K562 (cell line): ENCODE results near the gene PNISR. TPM values are rescaled to one million over a fixed set of nuclear protein-coding genes. Genes with fewer than 3 reads are reported as not detected.

Experiments used
- CBFA2T2 ChIP-seq: fragments of 450-650 bp; conservative IDR thresholded peaks from 2 replicates; pipeline ENCODE4 v1.6.1; 2017; ENCODE audit warnings: mild to moderate bottlenecking
- EWSR1 ChIP-seq: fragments of 450-650 bp; IDR thresholded peaks from 2 replicates; pipeline ENCODE4 v1.6.1; 2018; ENCODE audit warnings: borderline replicate concordance, mild to moderate bottlenecking, low read depth, moderate library complexity; ENCODE audit not compliant: partially characterized antibody
- GATAD2B ChIP-seq: fragments of 450-650 bp; IDR thresholded peaks from 2 replicates; pipeline ENCODE4 v1.6.1; 2017; ENCODE audit warnings: mild to moderate bottlenecking, borderline replicate concordance
- HDGF ChIP-seq: fragments of 450-650 bp; IDR thresholded peaks from 2 replicates; pipeline ENCODE4 v1.6.1; 2016
- MAZ ChIP-seq, 2 experiments: fragments of 450-650 bp in 1 of 2; sonication (generic) in 1 of 2; formaldehyde crosslinking; IDR thresholded peaks in 1 of 2; conservative IDR thresholded peaks in 1 of 2; 2 replicates each; pipeline versions ENCODE4 v1.4.0 to v1.5.0; 2020; ENCODE audit warnings: mild to moderate bottlenecking in 1 of 2, missing genetic modification reagents in 1 of 2
- TARDBP ChIP-seq: fragments of 450-650 bp; IDR thresholded peaks from 2 replicates; pipeline ENCODE4 v1.6.1; 2016
- ZBTB1 ChIP-seq: sonication (generic); formaldehyde crosslinking; IDR thresholded peaks from 2 replicates; pipeline ENCODE4 v1.8.1; 2023; ENCODE audit warnings: missing genetic modification reagents, low read depth, mild to moderate bottlenecking, borderline replicate concordance
- ZNF3 ChIP-seq: fragments of 250-450 bp; sonication (Bioruptor Pico); IDR thresholded peaks from 2 replicates; pipeline ENCODE4 v1.5.0; 2021; ENCODE audit warnings: mild to moderate bottlenecking, moderate library complexity
- ZNF830 ChIP-seq: fragments of 250-450 bp; sonication (Bioruptor Pico); IDR thresholded peaks from 2 replicates; pipeline ENCODE4 v1.5.0; 2021; ENCODE audit warnings: mild to moderate bottlenecking
- polyA plus RNA-seq, 8 experiments: library from polyadenylated mRNA; depleted of rRNA in 4 of 8; stranded (reverse) in 5 of 8; unstranded in 3 of 8; fragments of >200 nt; fragmentation: Nextera tagmentation in 2 of 8; fragmentation: Illumina TruSeq in 1 of 8; extraction: Ambion mirVana in 2 of 8; extraction: Trizol in 1 of 8; gene quantifications; 2 replicates each; pipeline versions ENCODE4 v1.2.1 to v1.2.3, GENCODE V29; 2011 to 2014; ENCODE audit warnings: inconsistent platforms in 1 of 8, missing spikeins in 1 of 8
- total RNA-seq, 7 experiments: library from RNA; depleted of rRNA in 6 of 7; stranded (reverse); fragments of >200 nt in 6 of 7; fragmentation: Illumina TruSeq in 2 of 7; extraction: Trizol in 2 of 7; gene quantifications; 2 replicates each; pipeline versions ENCODE4 v1.2.1 to v1.2.3, GENCODE V29; 2011 to 2021; ENCODE audit warnings: low replicate concordance in 1 of 7
- TF ChIP-seq, protein P1 (sequence below), 2 experiments: fragments of 450-650 bp; IDR thresholded peaks; 2 replicates each; pipeline ENCODE4 v1.6.1; 2016; ENCODE audit warnings: mild to moderate bottlenecking in 2 of 2, borderline replicate concordance in 1 of 2, low read depth in 1 of 2, moderate library complexity in 1 of 2
- TF ChIP-seq, protein P2 (sequence below): fragments of 450-650 bp; formaldehyde crosslinking; IDR thresholded peaks from 2 replicates; pipeline ENCODE4 v1.4.0; 2020; ENCODE audit warnings: mild to moderate bottlenecking
- TF ChIP-seq, protein P3 (sequence below): fragments of 450-650 bp; IDR thresholded peaks from 2 replicates; pipeline ENCODE4 v1.6.1; 2014; ENCODE audit warnings: low read depth, mild to moderate bottlenecking, moderate library complexity, borderline replicate concordance
- TF ChIP-seq, protein P4 (sequence below): fragments of 450-650 bp; IDR thresholded peaks from 2 replicates; pipeline ENCODE4 v1.6.1; 2017; ENCODE audit warnings: antibody characterized with exemption

The PNISR gene
- total and polyA plus RNA-seq, 9 of the 15 experiments (the other 6 are each of a cell fraction or from before 2014, with no cell fraction given), result 97.4 to 206 (median 131) TPM

DNA sequence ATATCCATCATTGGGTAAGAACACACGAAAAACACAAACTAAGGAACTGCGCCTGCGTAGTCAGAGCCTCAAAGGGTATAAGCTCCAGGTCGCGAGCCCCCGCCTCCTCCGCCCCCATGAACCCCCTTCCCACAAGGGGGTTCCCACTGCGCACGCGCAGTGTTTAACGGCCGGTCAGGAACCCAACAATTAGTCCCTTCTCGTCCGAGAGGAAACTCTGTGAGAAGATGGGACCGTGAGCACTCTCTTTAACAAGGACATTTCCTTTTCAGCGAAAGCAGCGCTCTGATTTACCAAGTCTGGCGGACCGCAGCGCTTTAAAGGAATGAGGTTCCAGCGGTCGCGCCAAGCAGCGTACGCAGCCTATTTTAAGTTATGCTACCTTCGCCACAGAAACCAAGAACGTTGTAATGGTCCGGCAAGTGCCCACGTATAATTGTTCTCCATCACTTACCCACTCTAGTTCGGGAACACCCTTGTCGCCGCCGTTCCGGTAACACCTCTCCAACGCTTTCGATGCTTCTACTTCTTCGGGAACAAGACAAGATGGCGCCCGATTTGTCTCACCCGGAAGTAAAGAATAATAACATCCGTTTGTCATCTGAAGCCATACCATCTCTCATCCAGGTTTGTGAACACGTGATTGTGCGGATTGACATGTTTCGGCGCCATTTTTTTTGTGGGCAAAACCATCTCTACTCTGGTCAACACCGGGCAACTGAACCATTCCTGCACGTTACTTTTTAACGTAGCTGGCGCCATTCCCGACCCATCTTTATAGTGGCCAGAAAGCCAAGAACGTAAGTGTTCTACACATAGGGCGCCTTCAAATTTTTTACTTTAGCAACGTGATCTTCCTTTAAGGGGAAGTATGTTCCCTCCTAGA is at the start of gene PNISR (continued):
- TF ChIP-seq, protein P1, sequence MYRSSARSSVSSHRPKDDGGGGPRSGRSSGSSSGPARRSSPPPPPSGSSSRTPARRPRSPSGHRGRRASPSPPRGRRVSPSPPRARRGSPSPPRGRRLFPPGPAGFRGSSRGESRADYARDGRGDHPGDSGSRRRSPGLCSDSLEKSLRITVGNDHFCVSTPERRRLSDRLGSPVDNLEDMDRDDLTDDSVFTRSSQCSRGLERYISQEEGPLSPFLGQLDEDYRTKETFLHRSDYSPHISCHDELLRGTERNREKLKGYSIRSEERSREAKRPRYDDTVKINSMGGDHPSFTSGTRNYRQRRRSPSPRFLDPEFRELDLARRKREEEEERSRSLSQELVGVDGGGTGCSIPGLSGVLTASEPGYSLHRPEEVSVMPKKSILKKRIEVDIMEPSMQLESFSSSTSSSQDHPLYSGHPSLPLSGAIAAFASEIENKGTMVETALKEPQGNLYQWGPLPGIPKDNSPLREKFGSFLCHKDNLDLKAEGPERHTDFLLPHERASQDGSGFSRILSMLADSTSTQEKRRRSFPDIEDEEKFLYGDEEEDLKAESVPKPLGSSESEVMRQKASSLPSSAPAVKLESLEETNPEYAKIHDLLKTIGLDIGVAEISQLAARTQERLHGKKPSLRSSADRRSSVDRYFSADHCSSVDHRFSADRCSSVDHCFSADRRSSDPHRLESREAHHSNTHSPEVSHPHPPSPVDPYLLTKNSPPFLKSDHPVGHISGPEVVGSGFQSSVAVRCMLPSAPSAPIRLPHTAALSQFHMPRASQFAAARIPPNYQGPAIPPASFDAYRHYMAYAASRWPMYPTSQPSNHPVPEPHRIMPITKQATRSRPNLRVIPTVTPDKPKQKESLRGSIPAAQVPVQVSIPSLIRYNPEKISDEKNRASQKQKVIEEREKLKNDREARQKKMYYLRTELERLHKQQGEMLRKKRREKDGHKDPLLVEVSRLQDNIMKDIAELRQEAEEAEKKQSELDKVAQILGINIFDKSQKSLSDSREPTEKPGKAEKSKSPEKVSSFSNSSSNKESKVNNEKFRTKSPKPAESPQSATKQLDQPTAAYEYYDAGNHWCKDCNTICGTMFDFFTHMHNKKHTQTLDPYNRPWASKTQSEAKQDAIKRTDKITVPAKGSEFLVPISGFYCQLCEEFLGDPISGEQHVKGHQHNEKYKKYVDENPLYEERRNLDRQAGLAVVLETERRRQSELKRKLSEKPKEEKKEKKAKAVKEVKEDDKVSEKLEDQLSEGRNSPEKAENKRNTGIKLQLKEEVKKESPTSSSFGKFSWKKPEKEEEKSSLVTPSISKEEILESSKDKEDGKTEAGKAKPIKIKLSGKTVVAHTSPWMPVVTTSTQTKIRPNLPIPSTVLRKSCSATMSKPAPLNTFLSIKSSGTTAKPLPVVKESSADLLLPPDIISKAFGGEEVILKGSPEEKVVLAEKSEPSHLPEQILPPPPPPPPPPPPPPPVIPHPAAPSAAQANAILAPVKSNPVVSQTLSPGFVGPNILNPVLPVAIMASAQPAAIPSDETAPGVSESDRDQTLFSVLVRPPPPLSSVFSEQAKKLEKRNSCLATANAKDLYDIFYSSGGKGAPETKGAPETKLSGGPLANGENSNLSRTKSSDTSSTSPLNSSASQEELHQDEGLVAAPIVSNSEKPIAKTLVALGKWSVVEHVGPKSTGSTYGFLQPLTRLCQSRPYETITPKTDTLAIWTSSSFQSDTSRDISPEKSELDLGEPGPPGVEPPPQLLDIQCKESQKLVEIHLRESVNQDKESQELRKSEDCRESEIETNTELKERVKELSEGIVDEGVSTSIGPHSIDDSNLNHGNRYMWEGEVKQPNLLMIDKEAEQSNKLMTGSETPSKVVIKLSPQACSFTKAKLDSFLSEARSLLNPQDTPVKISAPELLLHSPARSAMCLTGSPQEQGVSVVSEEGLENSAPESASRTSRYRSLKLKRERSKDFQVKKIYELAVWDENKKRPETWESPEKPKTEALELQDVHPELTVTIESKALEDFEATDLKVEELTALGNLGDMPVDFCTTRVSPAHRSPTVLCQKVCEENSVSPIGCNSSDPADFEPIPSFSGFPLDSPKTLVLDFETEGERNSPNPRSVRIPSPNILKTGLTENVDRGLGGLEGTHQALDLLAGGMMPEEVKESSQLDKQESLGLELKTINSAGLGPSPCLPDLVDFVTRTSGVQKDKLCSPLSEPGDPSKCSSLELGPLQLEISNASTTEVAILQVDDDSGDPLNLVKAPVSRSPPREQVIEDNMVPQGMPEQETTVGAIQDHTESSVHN (IDR thresholded peaks at IDR 0.05; ENCODE audit: borderline replicate concordance in 1 of 2, low read depth in 1 of 2), result no peak
- TF ChIP-seq ZNF3 (CRISPR knock-in tag) (no peak), ZNF830 (no peak), ZBTB1 (CRISPR knock-in tag) (no peak), TARDBP (no peak), GATAD2B (no peak), CBFA2T2 (peak; percentile 63), MAZ (CRISPR knock-in tag; conservative IDR thresholded peaks at IDR 0.05 in 1 of 2, IDR thresholded peaks at IDR 0.05 in 1 of 2) (peak; percentile 50 to 63; a peak in 3 of 4 replicates), HDGF (no peak), EWSR1 (no peak)
- TF ChIP-seq, protein P2, sequence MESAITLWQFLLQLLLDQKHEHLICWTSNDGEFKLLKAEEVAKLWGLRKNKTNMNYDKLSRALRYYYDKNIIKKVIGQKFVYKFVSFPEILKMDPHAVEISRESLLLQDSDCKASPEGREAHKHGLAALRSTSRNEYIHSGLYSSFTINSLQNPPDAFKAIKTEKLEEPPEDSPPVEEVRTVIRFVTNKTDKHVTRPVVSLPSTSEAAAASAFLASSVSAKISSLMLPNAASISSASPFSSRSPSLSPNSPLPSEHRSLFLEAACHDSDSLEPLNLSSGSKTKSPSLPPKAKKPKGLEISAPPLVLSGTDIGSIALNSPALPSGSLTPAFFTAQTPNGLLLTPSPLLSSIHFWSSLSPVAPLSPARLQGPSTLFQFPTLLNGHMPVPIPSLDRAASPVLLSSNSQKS (CRISPR knock-in tag), result no peak
- TF ChIP-seq, protein P3, sequence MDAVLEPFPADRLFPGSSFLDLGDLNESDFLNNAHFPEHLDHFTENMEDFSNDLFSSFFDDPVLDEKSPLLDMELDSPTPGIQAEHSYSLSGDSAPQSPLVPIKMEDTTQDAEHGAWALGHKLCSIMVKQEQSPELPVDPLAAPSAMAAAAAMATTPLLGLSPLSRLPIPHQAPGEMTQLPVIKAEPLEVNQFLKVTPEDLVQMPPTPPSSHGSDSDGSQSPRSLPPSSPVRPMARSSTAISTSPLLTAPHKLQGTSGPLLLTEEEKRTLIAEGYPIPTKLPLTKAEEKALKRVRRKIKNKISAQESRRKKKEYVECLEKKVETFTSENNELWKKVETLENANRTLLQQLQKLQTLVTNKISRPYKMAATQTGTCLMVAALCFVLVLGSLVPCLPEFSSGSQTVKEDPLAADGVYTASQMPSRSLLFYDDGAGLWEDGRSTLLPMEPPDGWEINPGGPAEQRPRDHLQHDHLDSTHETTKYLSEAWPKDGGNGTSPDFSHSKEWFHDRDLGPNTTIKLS, result peak; percentile 79; the same call in 1 of the 2 replicates
- TF ChIP-seq, protein P4, sequence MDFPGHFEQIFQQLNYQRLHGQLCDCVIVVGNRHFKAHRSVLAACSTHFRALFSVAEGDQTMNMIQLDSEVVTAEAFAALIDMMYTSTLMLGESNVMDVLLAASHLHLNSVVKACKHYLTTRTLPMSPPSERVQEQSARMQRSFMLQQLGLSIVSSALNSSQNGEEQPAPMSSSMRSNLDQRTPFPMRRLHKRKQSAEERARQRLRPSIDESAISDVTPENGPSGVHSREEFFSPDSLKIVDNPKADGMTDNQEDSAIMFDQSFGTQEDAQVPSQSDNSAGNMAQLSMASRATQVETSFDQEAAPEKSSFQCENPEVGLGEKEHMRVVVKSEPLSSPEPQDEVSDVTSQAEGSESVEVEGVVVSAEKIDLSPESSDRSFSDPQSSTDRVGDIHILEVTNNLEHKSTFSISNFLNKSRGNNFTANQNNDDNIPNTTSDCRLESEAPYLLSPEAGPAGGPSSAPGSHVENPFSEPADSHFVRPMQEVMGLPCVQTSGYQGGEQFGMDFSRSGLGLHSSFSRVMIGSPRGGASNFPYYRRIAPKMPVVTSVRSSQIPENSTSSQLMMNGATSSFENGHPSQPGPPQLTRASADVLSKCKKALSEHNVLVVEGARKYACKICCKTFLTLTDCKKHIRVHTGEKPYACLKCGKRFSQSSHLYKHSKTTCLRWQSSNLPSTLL, result no peak
